Activated T-helper 9 cell treated with anti-CD3 and anti-CD28 coated beads, Interleukin-2, amount 50 U/mL, for 16 hours (primary cell): Measurements from ENCODE around the gene CLCN6.

Experiments
- DNase-seq: peaks from one replicate; pipeline ENCODE4 v3.0.0-alpha.2; 2020; ENCODE audit warnings: low read depth

Gene CLCN6

DNA sequence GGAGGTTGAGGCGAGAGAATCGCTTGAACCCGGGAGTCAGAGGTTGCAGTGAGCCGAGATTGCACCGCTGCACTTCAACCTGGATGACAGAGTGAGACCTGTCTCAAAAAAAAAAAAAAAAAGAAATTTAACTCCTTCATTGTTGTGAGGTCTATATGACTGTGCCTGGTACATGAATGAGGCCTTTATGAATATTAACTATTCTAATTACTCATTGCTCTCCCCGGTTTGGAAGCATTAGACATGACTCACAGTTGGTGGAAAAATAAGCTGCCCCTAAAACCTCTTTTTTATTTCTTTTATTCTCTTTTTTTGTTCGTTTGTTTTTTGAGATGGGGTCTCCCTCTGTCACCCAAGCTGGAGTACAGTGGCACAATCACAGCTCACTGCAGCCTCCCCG, 49.4 kb downstream of the CLCN6 start:
- DNase-seq = no peak

DNA sequence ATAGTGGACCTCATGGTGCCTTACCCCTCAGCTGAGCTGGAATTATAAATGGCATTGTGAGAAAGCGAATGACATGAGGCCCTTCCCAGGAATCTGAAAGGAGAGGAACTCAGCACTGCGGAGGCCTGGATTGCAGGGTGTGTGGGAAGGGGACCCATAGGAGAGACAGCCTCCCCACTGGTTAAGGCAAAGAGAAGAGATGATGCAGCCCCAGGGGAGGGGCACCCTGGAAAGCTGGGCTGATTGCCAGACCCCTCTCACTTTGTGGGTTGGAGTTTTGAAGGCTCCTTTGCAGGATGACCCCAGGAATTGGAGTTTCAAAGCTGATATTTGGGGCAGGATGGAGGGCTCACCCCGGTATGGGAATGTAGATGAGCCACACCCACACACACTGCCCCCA, 50.7 kb downstream of the CLCN6 start:
- DNase-seq = no peak

DNA sequence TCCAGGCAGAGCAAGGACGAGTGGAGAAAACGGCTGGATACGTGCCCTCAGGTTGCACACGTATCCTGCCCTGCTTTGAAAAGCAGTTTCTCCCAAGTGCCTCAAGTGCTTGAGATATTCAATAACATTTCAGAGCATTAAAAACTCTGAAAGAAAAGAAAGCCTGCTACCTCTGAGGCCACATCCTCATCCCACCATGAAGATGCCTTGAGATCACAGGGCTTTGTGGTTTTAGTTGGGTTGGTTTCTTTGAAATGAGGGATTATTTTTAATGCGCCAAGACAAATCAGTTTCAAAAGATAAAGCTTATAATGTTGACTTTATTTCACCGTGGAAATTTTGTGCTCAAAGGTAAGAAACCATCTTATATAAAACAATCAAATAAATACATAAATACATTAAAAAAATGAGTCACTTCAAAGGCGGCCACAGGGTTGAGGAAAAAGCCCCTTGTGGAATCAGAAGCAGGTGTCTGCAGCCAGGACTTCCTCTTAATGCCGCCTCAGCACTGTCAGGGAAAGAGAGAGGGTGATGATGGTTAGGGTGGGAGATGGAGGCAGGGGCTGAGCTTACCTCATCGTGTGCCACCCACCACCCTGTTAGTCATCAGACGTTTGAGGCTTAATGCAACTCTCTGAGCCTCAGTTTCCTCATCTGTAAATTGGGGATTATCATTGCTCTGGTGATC, 51.3 kb downstream of the CLCN6 start:
- DNase-seq = no peak

DNA sequence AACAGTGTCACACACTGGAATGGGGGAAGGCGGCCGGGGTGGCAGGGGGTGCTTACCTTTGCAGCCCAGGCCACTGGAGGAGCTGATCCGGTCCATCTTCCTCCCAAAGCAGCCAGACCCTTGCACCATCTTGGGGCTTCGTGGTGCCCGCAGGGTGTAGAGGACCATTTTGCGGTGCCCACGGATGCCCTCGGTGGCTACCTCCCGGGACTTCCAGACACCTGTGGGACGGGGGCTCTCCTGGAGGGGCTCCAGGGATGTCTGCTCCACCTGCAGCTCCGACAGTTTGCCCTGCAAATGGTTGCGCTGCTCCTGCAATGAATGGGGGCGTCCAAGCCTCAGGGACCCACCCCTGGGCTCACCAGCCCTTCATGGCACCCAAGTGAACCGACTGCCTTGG, 52.2 kb downstream of the CLCN6 start:
- no peak for DNase-seq

DNA sequence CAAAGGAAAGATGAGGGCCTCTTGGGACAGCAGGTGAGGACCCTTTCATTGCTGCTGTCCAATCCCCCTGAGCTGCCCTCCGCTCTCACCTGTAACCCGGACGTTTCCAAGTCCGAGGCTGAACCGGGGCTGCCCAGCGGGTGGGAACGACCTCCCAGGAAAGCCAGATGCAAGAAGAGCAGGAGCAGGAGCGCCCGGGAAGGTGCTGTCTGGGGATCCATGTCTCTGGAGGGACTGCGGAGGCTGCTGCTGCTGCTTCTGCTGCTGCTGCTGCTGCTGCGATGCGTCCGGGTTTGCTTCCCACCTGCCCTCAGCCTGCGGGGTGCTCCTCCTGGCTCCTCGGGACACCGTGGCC, 52.6 kb downstream of the CLCN6 start, which contains the start of gene NPPB:
NPPB (minus strand) TSS at position 333 of the 355 bp plus-strand sequence; CDS start at position 221, 112 bp downstream.
- DNase-seq = no peak

DNA sequence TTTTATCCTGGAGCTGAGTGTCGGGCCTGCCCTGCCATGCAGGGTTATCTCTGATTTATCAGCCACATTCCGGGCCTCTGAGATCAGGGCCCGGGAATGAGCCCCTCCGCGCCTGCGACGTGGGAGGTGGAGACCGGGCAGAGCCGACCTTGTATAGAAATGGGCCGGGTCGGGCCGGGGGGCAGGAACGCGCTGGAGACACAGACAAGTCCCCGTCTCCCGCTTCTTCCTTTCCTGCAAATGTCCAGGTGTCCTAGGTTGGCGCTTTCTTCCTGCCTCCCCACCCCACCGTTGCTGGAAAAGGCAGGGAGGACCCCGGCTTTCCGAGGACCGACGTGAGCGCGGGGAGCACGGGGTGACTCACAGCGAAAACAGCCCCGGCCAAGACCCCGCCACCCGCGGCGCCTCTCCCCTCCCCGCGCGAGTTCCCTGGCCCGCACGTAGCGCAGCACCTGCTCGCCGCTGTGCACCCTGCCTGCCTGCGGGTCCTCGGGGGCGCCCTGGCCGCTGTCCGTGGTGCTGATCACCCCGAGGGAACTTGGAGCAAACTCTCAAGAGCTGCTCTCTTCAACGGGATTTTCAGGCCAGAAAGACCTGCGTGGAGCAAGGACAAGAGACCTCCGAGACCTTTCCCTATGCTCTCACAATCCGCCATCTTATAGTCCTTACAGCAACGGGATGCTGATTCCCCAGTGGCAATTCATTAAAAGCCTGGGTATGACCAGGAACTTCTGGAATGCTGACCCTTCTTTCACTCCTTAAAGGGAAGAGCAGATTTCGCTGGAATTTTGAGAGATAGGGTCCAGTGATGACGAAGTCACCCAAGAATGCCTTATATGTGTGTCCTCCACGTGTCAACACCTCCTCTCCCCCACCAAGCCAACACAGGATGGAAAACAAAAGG, 53.2 kb downstream of the CLCN6 start:
- DNase-seq = peak; percentile 46

DNA sequence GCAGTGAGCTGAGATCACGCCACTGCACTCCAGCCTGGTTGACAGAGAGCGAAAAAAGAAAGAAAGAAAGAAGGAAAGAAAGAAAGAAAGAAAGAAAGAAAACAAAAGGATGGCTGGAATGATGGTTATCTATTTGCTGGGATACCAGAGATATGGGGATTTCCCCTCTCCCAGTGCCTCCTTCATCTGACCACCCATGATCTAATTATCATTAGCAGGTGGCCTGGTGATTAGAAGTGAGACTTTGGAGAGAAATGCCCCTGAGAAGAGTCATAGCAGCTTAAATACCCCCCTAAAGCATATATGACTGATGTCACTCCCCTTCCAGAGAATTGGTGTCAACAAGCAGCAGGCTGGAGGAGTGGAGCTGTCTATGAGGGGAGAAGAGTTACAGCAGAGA, 54.1 kb downstream of the CLCN6 start:
- DNase-seq = no peak

DNA sequence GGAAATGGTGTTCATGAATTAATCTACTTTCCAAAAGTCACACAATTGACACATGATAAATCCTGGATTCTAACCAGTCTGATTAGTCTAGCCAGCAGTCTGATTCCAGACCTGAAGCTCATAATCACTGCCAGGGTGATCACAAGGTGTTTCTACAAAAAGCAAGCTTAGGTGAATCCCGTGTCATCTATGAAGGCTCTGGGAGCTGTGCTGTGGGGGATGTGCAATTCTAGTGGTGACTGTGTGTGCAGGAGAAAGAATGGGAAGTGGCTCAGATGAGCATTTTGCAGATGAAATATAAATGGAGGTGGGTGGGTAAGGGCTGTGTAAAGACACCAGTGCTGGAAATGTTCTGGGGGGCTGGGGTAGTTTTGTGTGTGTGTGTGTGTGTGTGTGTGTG, 54.6 kb downstream of the CLCN6 start:
- DNase-seq = no peak

DNA sequence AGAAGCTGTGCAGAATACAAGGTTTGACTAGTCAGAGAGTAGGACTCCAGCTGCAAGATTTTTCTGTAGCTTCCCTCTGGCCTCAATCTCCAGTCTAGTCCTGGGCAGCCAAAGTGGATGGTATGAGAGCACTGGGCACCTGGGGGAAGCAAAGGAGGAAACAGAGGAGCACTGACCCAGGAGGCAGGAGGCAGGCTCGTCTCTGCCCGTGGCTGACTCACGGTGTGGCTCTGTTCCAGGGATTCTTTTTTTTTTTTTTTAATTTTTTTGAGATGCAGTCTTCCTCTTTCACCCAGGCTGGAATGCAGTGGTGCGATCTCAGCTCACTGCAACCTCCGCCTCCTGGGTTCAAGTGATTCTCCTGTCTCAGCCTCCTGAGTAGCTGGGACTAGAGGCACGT, 56.9 kb downstream of the CLCN6 start:
- no peak for DNase-seq

DNA sequence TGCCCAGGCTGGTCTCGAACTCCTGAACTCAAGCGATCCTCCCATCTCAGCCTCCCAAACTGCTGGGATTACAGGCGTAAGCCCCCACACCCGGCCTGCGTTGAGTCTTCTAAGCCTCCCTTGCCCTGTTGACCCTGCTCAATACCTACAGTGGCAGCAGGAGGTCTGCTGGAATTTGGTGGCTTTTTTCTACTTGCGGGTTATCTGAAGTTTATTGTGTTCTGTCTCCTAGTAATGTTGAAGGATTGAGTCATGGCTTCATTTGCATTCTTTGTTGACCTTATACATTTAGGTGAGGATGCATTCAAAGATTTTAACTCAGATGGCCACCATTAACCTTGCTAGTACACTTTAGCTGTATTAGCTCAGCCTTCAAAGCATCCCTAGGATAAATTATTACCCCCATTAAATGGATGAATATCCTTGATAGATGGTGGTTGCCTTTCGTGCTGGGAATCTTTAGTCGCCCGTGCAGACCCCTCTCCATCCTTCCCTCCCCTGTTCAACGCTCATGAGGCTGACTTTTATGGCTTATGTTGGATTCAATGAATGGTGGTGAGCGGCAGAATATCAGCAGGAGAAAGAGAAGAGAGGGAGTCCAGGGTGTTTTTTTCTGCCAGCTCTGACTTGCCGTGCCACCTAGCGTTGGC, 62.5 kb downstream of the CLCN6 start:
- DNase-seq = no peak

DNA sequence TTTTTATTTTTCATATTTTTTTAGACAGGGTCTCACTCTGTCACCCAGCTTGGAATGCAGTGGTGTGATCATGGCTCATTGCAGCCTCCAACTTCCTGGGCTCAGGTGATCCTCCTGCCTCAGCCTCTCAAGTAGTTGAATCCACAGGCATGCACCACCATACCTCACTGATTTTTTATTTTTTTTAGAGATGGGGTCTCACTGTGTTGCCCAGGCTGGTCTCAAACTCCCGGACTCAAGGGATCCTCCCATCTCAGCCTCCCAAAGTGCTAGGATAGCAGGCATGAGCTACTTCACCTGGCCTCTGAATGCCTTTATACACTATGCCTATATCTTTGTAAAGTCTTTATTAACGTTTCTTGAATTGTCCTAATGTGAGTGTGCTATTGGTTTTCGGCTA, 63.1 kb downstream of the CLCN6 start:
- DNase-seq = no peak

DNA sequence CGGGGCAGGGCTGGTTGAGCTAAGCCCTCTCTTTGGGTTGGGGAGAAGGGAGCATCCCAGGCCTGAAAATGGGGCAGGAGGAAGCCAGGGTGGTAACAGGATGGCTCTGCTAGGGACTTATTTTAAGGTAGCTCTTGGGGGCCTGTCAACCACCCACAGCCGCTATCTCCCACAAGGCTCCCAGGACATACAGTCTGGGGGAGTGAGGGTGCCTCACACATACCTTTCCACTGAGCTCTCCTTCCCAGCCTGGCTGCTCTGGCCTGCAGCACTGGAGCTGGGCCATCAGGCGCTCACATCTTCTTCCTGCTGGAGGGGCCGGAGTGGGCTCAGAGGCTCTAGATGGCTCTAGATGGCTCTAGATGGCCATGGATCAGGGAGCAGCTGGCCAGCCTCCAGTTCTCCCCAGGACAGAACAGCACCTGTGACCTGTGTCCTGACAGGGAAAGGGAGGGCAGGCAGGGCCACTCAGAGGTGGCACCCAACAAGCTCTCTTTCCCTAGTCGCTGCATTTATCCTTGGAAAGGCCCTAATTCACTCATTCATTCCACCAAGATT, 63.7 kb downstream of the CLCN6 start:
- no peak for DNase-seq

DNA sequence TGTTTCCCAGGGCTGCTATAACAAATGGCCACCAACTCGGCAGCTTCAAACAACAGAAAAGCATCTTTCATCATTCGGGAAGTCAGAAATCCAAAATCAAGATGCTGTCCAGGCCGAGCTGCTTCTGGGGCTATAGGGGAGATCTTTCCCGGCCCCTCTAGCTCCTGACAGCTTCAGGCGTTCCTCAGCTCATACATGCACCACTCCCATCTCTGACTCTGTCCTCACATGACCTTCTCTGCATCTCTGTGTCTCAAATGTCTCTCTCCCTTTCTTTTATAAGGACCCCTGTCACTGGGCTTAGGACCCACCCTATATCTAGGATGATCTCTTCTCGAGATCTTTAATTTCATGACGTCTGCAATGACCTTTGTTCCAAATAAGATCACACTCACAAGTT, 66.6 kb downstream of the CLCN6 start:
- DNase-seq = no peak

DNA sequence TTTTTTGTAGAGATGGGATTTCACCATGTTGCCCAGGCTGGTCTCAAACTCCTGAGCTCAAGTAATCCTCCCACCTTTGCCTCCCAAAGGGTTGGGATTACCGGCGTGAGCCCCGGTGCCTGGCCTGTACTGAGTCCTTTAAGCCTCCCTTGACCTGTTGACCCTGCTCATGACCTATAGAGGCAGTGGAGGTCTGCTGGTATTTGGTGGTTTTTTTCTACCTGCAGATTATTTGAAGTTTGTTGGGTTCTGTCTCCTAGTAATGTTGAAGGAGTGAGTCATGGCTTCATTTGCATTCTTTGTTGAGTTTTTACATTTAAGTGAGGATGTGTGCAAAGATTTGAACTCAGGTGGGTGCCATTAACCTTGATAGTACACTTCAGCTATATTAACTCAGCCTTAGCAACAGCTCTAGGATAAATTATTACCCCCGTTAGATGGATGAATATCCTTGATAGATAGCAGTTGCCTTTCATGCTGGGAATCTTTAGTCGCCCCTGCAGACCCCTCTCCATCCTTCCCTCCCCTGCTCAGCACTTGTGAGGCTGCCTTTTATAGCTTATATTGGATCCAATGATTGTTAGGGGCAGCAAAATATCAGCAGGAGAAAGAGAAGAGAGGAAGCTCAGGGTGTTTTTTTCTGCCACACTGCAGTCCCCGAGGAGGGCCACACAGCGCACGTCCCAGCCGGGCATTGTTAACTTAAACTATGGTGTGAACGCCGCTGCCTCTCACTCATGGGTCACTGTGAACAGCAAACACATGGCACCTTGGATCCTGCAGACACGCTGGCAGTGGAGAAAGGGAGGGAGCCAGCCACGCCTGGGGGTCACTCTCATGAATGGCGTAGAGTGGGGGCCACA, 67.6 kb downstream of the CLCN6 start:
- DNase-seq = no peak

DNA sequence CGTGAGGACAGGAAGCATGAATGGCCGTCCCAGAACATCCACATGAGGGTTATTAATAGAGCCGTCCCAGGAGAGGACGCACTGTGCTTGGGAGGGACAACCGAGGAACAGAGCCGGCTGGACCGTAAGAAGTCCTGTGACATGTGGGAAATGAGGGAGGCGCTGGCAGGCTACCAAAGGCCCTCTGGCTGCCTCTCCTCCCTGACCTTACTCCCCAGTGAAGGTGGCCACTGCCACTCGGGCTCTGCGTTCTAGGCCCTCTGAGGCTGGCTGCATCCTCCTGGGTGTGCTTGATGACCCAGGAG, 68.2 kb downstream of the CLCN6 start:
- DNase-seq = no peak

DNA sequence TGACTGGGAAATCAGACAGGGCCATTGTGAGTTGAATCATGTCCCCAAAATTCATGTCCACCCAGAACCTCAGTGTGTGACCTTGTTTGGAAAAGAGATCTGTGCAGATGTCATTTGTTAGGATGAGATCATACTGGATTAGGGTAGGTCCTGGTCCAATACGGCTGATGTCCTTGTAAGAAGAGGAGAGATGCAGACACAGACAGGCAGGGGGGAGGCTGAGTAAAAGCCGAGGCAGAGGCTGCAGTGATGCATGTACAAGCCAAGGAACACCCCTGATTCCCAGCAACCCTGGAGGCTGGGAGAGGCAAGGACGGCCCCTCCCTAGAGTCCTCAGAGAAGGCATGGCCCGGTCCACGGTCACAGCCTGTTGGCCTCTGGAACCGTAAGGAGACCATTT, 68.6 kb downstream of the CLCN6 start:
- no peak for DNase-seq

DNA sequence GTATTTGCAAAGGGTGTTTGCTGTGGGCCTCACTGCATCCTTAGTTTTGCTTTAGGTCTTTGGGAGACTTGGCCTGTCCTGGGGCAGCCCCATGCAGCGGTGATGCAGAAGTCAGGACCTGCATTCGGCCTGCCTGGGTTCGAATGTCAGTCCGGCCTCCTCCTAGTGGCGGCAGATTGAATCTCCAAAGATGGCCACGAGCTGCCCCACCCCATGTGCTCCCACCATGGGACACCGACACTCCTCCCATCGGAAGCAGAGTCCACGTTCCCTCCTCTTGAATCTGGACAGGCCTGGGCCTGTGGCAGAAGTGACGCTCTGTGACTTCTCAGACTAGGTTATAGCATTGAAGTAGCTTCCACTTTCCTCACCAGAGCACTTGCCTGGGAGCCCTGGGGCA, 69.1 kb downstream of the CLCN6 start:
- DNase-seq = no peak

DNA sequence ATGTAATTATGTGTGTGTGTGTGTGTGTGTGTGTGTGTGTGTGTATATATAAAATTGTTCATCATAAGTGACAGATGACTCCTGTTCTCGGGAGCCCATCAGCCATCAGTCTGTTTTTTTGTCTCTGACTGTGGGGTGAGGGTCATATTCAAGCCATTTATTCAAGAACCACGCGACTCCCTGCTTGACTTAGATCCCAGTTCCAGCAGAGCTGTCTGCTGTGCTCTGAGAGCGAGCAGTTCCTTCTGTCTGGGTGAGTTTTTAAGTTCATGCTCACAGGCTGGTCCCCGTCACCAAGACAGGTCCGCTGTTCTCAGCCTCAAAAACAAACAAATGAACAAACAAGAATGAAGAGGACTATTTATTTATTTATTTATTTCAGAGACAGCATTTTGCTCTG, 71.1 kb downstream of the CLCN6 start:
- DNase-seq = no peak

DNA sequence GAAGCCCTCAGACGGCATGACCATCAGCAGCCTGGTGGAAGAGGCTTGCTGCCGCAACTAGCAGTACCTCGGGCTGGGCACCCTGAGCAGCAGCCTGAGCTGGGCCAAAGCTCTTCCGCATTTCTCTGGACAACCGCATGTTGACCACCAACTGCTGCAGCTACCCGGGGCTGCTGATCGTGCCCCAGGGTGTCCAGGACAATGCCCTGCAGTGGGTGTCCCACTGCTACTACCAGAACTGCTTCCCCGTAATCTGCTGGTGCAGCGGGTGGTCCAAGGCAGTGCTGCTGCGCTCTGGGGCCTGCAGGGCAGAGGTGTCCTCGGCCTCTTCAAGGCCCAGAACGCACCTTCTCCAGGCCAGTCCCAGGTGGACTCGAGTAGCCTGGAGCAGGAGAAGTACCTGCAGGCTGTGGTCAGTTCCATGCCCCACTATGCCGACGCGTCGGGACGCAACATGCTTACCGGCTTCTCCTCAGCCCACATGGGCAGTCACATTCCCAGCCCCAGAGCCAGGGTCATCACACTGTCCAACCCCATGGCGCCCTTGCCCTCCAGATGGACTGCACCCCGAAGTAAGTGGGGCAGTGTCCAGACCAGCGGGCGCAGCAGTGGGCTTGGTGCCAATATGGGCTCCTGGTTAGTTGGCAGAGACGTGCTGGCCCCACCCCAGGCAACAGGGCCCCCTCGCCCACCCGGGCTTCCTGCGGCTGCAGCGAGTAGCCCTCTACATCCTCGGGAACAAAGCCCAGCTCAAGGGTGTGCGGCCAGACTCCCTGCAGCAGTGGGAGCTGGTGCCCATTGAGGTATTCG, 72.3 kb downstream of the CLCN6 start:
- no peak for DNase-seq

DNA sequence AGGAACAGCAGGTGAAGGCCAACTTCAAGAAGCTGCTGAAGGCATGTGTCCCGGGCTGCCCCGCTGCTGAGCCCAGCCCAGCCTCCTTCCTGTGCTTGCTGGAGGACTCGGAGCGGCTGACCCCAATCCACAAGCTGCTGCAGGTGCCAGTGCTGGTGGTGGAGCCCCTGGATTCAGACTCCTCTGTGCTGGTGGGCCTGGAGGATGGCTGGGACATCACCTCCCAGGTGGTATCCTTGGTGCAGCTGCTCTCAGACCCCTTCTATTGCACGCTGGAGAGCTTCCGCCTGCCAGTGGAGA, 72.8 kb downstream of the CLCN6 start:
- DNase-seq = no peak
